Right atrium auricular region (tissue), 2 donors: Measurements from ENCODE around the gene PDILT. TPM values are rescaled to one million over a fixed set of nuclear protein-coding genes. Genes with fewer than 3 reads are reported as not detected.

Source experiments
- DNase-seq: peaks from one replicate; pipeline ENCODE4 v3.0.0-alpha.2; 2019; ENCODE audit warnings: low spot score
- H3K27ac ChIP-seq, 2 donors: fragments of 200-600 bp; sonication (generic); 1 replicate in 1 of 2; 2 replicates in 1 of 2; pipeline ENCODE4 v1.5.1; 2016 to 2019
- H3K27me3 ChIP-seq, 2 donors: fragments of 200-600 bp; sonication (generic); one replicate each; pipeline versions ENCODE4 v1.5.1 to v1.6.0; 2017 to 2019
- H3K36me3 ChIP-seq: fragments of 200-600 bp; sonication (generic); one replicate; pipeline ENCODE4 v1.5.1; 2016
- H3K4me1 ChIP-seq, 2 donors: fragments of 200-600 bp; sonication (generic); one replicate each; pipeline versions ENCODE4 v1.5.1 to v1.6.0; 2017 to 2019
- H3K4me3 ChIP-seq, 2 donors: fragments of 200-600 bp; sonication (generic); 1 replicate in 1 of 2; 2 replicates in 1 of 2; pipeline ENCODE4 v1.5.1; 2017 to 2019; ENCODE audit warnings: mild to moderate bottlenecking in 1 of 2, moderate library complexity in 1 of 2
- H3K9me3 ChIP-seq, 2 donors: fragments of 200-600 bp; sonication (generic); one replicate each; pipeline ENCODE4 v1.5.1; 2019
- CTCF ChIP-seq, 2 donors: fragments of 200-600 bp; sonication (generic); IDR thresholded peaks; one replicate each; pipeline ENCODE4 v1.5.1; 2019; ENCODE audit warnings: antibody characterized with exemption in 2 of 2
- total RNA-seq, 2 donors: library from RNA; depleted of rRNA; stranded (reverse); fragments of >200 nt; gene quantifications; one replicate each; pipeline ENCODE4 v1.1.0, GENCODE V29; 2016

PDILT gene
- total RNA-seq, 2 donors from 2014 or later = not detected

DNA sequence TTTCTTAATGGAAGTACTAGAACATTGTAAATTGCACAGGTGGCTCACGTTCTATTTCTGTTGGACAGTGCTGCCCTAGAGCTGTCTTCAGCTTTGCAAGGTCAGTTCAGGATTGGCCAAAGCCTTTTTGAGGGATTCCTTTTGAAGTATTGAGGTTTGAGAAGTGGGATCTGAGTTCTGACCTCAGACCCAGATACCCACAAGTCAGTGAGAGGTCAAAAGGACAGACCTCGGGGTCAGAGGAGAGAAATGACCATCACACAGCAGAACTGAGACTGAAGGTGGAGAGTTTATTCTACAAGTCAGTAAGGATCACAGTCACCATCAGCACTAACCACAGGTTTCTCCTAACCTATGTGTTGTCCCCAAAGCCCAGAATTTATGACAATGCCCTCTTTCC, 6.5 kb upstream of the PDILT start:
- Histone ChIP-seq H3K4me3 (no peak overlapping the region), H3K9me3 (no peaks in the 10 kb centered on the region), H3K27ac (no peak overlapping the region), H3K27me3 (no peaks in the 10 kb centered on the region), H3K4me1 (no peaks in the 10 kb centered on the region), H3K36me3 (no peaks in the 10 kb centered on the region)
- no peak for DNase-seq
- TF ChIP-seq CTCF (IDR thresholded peaks at IDR 0.05) = no peak

DNA sequence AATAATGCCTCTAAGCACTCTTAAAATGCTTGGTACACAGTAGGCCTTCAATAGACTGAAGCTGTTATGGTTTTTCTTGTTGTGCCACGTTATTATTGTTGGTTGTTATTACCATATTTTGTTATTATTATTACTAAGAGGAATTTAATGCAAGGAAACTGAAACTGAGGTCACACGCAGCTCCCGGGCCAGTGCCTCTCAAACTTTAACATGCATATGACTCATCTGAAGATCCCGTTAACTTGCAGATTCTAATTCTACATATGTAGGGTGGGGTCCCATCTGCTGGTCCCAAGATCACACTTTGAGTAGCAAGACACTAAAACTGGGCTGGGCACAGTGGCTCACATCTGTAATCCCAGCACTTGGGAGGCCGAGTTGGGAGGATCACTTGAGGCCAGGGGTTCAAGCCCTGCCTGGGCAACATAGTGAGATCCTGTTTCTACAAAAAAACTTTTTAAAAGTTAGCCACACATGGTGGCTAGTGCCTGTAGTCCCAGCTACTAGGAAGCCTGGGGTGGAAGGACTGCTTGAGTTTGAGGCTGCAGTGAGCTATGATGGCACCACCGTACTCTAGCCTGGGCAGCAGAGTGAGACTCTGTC, 5.7 kb upstream of the PDILT start:
- Histone ChIP-seq H3K27me3 (no peaks in the 10 kb centered on the region), H3K9me3 (no peaks in the 10 kb centered on the region), H3K4me1 (no peaks in the 10 kb centered on the region), H3K4me3 (no peak overlapping the region), H3K36me3 (no peaks in the 10 kb centered on the region), H3K27ac (no peak overlapping the region)
- TF ChIP-seq CTCF (IDR thresholded peaks at IDR 0.05) = no peak
- no peak for DNase-seq

GRCh38 chr16:20409398-20410120, 5.0 kb upstream of the PDILT start, which contains the start of gene ACSM5:
TSS of gene ACSM5 (plus strand) at chr16:20409534. CDS start at chr16:20411485, 1,951 bp downstream.
- TF ChIP-seq CTCF (IDR thresholded peaks at IDR 0.05) = no peak
- Histone ChIP-seq H3K27ac (no peak within 1 kb of the TSS), H3K4me3 (no peak within 1 kb of the TSS), H3K9me3 (no peaks in the 10 kb centered on the region), H3K4me1 (no peaks in the 10 kb centered on the region), H3K36me3 (no peaks in the 10 kb centered on the region), H3K27me3 (no peaks in the 10 kb centered on the region)
- peak; percentile 73 for DNase-seq

DNA sequence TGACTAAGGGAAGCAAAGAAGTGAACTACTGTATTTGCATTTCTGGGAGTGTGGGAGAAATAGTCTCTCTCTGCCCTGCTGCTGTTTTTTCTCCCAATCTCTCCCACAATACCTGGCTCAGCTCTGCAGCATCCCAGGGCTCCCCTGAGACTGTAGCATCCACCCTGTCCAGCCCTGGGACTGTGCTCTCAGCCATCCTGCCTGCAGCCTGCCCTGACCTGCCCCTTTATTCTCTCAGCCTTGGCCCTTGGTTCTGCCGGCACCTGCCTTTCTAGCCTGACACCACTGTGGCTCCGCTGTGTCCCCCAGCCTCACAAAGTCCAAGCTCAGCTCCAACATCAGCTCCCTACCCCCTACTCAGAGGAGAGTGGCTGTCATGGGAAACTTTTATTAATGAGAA, 1.9 kb downstream of the PDILT start:
- no peaks in the 10 kb centered on the region for H3K27me3 ChIP-seq
- no peaks in the 10 kb centered on the region for H3K36me3 ChIP-seq
- no peak for TF ChIP-seq CTCF (IDR thresholded peaks at IDR 0.05)
- no peaks in the 10 kb centered on the region for H3K9me3 ChIP-seq
- H3K4me3 ChIP-seq = no peak overlapping the region
- DNase-seq = no peak
- no peak overlapping the region for H3K27ac ChIP-seq
- H3K4me1 ChIP-seq = no peaks in the 10 kb centered on the region

- no peaks in the 10 kb centered on the region for H3K36me3 ChIP-seq
- no peak for DNase-seq
- H3K27ac ChIP-seq = no peak overlapping the region
- H3K9me3 ChIP-seq = no peaks in the 10 kb centered on the region
- H3K4me1 ChIP-seq = no peaks in the 10 kb centered on the region
- H3K4me3 ChIP-seq = no peak overlapping the region
- TF ChIP-seq CTCF (IDR thresholded peaks at IDR 0.05) = no peak
- H3K27me3 ChIP-seq = no peaks in the 10 kb centered on the region
Measured at GRCh38 chr16:20401475-20402016, 3.0 kb downstream of the PDILT start.
